Anterior cingulate cortex (tissue), 58 donors: Measurements from ENCODE around the gene AMPD3.

Experiments
- DNase-seq, 58 donors: peaks; one replicate each; lab custom pipeline; 2025; lab: John Stamatoyannopoulos, UW

The AMPD3 gene

DNA sequence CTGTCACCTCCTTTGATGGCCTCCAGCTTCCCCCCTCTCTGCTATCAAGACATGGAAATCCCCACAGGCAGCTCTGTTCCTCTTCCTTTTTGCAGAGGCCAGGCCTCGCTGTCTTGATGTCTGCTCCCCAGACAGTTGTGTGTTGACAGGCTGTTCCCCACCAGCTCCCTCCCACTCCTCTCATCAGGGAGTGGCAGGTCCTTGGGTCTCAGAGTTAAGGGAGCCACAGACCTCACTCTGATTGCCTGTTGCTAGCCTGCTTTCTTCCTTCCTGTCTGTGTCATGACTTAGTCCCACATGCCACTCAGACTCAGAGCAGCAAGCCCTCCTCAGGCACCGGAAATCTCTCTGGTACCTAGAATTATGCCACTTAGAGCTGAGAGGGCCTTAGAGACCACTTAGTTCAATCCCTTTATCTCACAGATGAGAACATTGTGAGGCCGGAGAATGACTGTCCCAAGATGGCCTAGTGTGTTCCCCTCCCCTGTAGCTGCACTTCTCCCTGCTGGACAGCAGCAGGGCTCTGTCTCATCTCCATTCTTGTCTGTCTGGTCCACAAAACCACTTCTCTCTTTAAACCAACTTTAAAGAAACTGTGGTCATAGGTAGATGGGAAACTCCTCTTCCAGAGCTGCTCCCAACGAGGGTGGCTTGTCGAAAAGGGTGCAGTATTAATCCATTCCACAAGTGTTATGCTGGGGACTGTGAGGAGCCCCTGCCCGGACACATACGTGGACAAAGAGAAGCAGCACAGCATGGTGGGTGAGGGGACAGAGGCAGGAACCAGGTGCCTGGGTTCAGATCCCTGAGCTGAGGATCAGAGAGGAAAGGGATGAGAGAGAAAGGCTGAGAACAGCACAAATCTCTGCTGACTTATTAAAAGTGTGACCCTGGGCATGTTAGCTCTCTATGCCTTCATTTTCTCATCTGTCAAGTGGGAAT, 4.2 kb downstream of the AMPD3 start:
- peak in 4 of 58 donors; percentile 19 to 36 (median 32) for DNase-seq

DNA sequence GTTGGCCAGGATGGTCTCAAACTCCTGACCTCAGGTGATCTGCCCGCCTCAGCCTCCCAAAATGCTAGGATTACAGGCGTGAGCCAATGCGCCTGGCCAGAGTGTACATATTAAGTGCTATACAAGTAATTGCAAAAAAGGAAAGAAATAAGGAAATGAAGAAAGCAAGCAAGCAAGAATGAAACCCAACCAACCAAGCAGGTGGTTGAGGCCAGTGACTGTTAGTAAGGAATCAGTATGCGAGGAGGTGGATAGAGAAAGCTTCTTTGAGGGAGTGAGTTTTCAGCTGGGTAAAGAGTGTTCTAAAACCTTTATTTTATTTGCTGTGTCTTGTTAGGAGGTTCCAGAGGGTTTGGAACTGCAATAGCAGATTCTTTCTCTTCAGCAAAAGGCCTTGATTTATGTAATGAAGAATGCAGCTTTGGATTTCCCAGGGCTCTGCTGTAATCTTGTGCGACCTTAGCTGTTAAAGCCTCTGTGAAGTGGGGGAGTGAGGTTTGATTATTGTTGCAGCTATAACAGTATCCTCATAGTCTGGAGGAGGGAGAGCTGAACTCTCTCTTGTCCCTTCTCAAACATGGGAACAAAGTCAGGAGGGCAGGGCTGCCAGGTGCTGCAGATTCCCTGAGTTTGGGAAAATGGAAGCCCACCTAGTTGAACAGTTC, 5.7 kb downstream of the AMPD3 start:
- DNase-seq: no peak

DNA sequence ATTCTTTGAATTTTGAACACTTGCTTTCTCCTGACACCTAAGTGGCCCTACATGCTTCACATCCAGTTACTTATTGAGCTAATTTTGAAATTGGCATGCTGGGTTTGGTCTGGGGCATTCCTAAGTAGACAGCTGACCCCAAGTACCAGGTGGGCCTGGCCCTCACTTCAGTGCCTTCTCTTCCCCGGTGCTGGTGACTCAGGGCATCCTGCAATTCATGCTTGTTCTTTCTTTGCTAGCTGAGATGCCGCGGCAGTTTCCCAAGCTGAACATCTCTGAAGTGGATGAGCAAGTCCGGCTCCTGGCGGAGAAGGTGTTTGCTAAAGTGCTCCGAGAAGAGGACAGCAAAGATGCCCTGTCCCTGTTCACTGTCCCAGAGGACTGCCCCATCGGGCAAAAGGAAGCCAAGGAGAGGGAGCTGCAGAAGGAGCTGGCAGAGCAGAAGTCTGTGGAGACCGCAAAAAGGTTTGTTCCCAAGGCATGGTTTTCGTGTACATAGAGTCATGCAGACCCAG, 6.3 kb downstream of the AMPD3 start:
- no peak for DNase-seq

DNA sequence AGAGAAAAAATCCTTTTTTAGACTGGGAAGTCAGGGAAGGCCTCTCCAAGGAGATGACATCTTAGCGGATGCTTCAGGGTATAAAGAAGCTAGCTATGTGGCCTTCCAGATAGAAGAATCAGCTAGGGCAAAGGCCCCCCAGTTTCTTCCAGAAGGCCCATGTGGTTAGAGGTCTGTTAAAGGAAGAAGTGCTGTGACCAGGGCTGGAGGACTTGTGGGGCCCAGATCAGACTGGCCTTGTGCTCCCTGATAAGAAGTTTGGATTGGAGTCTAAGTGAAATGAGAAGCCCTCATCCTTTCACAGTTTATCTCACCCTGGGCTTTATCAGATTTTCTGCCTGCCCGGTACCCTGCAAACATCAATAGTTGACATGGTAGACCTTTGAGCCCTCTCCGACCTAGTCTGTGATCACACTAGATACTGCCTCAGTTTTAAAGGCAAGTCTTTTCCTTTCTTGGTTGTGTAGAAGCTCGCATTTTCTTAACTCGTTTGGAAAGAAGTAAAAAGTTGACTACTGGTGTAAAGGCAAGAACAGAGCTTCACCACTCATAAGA, 7.8 kb downstream of the AMPD3 start:
- DNase-seq: no peak

DNA sequence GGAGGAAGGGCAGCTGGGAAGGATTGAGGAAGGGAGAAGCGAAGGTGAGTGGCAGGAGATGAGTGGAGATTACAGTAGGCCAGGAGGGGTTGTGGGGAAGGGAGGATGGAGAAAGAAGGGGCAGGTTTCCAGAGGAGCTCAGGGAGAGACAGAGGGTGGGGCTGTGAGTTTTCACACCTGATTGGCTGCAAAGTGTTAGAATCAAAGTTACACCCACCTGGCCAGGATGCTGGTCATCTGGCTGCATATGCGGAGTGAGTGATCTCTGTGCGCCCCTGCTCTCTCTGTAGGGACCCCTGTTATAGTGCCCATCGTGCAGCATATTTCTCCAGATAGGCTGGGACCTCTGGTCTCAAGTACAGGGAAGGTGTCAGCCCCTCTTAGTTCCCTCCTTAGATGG, 18.3 kb downstream of the AMPD3 start:
- DNase-seq: no peak

- DNase-seq: no peak
These were observed 19.5 kb downstream of the AMPD3 start for GRCh38 chr11:10474551-10474950.

DNA sequence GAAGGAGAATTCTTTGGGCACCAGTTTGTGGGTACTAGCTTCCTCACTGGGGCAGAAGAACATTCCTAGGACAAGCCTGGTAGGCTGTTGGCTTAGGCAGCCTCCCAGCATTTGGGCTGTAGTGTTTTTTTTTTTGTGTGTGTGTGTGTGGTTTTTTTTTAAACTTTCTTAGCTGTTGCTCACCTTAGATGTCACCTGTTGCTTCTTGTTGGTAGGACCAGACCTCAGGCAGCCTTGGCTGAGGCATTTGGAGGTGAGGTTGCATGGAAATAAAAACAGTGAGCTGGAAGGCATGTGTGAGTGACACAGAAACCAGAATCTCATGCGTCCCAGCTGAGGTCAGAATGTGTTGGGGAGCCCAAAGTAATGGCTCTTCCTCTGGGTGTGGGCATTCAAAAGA, 21.3 kb downstream of the AMPD3 start:
- no peak for DNase-seq

- DNase-seq: peak in 1 of 58 donors; percentile 36
These were observed 22.0 kb downstream of the AMPD3 start for GRCh38 chr11:10476927-10477689.

GRCh38 chr11:10477690-10478046, 22.6 kb downstream of the AMPD3 start:
- no peak for DNase-seq

DNA sequence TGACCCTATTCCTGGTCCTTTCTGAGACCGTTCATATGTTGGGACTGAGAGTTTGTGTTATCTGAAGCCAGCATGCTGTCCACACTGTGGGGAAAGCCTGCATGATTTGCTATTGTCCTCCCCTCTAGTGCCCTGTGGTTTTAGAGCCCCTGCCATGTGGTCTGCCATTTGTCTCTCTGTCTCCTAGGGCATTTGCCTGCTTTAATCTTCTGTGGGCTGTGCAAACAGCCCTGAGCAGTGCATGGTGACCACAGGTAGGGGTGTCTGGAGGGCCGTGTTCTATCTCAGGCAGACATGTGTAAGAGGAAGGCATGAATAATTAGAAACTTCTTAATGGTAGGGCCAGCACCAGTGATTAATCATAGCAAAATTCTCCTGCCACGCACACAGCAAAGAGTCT, 23.0 kb downstream of the AMPD3 start:
- DNase-seq: no peak

DNA sequence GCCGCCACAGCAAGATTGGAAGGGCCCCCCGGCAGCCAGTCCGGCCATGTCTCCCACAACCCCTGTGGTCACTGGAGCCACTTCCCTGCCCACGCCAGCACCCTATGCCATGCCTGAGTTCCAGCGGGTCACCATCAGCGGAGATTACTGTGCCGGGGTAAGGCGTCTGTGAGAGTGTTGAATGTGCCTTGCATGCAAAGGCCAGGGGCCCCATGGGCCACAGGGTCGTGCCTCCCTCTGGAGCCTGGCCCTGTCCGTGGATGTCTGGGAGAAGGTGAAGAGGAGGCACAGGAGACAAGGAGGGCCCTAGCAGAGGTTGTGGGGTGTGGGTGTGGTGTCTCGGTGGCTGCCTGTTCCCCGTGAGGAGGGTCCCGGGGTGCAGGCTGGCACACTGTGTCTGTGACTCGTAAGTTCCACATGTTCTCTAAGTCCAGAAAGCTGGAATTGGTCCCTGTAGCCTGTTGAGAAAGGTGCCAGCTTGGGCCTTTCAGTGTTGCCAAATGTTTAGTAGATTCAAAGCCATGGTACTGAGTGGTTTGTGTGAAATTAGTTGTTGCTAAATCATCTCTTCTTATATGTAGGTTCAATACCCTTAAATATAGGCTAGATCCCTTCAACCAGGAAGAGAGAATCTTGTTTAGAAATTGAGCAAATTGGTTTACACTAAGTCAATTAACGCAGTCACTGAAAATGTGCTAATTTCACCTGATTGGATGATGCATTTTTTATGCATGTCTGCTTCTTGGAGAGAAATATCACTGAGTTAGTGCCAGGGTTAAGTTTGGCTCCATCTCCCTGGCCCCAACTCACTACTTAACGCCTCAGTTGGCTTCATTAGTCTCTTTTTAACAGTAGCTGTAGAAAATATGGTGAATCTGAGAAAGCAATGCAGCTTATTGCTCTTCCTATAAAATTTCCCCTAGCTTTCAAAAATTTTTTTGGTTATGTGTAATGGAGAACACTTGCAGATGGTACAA, 23.8 kb downstream of the AMPD3 start:
- peak in 10 of 58 donors; percentile 14 to 61 (median 30) for DNase-seq

DNA sequence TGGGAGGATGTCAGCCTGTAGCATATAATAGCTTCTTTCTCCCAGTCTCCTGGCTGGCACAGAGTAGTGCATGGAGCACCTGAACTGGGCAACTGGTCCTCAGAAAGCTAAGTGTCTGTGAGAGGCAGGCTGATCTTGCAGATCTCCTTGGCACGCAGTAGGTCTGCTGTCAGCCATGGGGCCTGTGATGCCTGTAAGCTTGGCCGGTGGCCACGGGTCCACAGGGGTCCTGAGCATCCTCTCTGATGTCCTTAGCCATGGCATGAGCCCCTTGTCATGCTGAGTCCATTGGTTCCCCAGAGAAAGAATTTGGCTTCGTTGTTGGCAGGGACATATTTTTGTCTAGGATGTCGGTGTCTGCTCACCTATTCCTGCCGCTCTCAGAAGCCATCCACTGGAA, 25.0 kb downstream of the AMPD3 start:
- DNase-seq: no peak

GRCh38 chr11:10480760-10481159, 25.7 kb downstream of the AMPD3 start:
- no peak for DNase-seq

GRCh38 chr11:10481560-10482349, 26.7 kb downstream of the AMPD3 start:
- DNase-seq: peak in 2 of 58 donors; percentile 16 to 44

DNA sequence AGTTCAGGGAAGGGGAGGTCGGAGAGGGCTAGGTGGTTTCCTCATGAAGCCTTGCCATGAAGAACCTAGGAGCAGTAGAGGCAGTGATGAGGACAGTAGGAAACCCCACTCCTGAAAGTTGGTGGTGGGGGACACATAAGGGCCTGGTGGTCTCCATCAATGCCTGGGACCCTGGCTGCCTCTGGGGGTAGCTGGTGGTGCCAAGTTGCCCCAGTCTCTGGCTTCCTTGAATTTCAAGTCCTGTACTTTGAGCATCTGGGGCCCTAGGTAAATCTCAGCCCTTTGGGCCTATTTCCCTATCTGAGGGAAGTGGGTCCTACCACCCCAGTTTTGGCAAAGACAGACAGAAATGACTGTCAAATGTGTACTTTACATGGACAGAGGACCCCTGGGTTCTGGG, 28.1 kb downstream of the AMPD3 start:
- no peak for DNase-seq

DNA sequence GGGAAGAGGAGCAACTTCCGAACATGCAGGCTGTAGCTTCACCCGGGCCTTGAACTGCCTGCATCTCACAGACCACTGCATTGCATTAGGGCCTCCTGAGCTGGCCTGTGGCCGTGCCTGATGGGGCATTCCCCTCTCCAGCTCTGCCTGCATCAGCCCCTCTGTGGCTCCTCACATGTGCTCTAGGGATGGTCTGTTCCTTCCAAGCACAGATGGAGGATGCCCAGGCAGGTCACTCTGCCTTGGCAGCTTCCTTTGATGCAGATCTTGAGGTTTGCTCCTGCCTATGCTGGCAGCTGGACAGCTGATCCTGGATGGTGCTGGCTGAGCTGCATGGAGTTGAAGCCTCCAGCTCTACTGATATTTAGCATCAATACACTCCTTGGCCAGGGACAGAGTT, 28.5 kb downstream of the AMPD3 start:
- no peak for DNase-seq

- DNase-seq: no peak
These were observed 29.6 kb downstream of the AMPD3 start for GRCh38 chr11:10484461-10485180.

DNA sequence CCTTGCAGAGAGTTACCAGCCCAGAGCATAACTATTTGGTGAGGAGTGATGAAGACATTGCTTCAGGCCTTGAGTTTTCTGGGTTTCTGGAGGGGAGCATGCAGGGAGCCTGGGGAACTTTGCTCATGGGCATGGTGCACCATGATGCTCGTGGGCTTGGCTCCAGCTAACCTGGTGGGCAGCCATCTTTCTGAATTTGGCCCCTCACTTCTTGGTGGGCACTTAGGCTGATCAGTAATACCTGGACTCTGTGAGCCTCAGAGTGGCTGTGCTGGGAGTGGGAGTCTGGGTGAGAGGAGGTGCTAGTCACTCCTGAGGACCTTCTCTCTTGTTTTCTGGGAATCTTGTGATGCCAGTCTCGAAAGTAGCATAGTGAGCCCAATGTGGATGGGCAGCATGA, 30.6 kb downstream of the AMPD3 start:
- no peak for DNase-seq
